ENCODE measurements around the gene RNF11.

The RNF11 gene

DNA sequence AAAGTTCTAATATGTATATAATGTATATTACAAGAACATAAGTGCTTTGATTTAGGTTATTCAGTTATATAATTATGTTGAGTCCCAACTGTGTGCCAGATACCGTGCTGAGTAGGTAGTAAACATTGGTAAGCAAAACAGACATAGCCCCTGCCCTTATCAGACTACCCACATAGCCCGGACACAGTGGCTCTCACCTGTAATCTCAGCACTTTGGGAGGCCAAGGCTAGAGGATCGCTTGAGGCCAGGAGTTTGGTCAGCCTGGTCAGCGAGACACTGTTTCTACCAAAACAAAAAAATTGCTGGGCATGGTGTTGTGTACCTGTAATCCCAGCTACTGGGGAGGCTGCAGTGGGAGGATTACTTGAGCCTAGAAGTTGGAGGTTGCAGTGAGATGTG lies 30.7 kb downstream of the RNF11 start:
- no peak for DNase-seq

DNA sequence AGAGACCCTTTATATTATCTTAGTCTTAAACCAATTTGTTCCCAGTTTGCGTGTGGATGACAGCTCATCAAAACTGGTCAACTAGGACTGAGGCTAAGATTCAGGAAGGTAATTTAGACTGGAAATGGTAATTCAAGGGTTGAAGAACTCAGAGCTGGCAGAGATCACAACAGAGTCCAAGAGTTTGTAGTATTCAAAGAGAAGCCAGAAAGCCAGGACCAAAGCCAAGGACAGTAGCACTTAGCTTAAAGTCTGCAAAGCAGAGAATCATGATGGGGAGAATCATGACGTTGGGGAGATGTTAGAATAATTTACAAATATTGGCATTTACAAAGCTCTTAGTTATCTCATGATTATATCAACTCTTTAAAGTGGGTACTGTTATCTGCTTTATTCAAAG lies 32.6 kb downstream of the RNF11 start:
- DNase-seq = no peak

GRCh38 chr1:51270751-51271150 lies 34.7 kb downstream of the RNF11 start:
- DNase-seq = no peak

DNA sequence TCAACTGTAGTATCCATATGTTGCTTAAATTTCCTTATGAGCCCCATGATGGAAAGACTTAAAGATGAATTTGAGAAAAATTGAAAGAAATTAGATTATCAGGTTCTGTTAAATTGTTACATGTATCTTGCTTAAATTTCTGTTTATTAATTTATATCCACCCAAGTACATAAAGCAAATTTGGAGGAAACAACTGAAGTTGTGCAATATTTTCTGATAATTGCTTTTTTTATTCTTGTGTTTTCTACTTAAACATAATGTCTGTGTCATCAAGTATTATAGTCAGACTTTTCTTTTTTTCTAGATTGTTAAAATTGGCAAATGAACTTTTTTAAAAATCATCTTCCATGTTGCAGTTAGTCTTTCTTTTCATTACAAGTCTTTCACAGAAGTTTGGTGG lies 36.8 kb downstream of the RNF11 start:
- DNase-seq = no peak

DNA sequence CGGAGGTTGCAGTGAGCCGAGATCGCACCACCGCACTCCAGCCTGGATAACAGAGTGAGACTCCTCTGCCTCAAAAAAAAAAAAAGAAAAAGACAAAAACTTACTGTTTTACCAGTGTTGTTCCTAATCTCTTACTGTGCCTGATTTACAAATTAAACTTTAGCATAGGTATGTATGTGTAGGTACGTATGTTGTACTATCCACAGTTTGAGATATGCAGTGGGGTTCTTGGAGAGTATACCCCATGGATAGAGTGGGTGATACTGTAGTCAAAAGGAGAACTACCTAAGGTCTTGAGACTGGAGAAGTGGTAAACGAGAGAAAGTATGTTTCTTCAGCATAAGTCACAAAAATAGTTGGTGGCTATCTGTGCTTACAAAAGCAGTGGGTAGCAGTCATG lies 38.6 kb downstream of the RNF11 start:
- no peak for DNase-seq

DNA sequence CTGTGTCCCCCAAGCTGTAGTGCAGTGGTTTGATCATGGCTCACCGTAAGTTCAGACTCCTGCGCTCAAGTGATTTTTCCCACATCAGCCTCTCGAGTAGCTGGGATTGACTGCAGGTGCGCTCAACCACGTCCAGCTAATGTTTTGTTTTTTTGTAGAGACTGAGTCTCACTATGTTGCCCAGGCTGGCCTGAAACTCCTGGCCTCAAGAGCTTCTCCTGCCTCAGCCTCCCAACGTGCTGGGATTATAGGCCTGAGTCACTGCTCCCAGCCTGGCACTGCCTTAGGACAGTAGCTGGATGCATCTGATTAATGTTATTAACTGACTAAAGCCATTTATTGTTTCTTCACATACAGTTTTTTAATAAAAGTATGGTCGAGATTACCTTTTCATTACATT lies 40.2 kb downstream of the RNF11 start:
- no peak for DNase-seq

DNA sequence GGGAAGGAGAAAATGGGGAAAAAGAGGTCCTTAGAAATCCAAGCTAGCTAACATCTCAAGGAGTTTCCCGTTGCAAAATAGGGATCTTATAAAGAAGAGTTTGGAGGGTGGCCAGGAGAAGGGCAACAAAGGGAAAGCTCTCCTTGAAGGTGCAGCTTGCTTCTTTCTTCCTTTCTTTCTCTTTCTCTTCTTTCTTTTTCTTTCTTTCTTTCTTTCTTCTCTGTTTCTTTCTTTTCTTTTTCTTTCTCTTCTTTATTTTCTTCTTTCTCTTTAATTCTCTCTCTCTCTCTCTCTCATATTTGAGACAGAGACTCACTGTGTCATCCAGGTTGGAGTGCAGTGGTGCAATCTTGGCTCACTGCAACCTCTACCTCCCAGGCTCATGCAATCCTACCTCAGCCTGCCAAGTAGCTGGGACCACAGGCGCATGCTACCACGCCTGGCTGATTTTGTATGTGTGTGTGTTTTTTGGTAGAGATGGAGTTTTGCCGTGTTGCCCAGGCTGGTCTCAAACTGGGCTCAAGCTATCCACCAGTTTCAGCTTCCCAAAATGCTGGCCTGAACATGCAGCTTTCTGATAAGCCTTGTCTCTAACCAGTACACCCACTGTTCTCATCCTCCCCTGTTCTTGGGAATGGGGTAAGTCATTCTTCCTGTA lies 44.4 kb downstream of the RNF11 start:
- DNase-seq = no peak

DNA sequence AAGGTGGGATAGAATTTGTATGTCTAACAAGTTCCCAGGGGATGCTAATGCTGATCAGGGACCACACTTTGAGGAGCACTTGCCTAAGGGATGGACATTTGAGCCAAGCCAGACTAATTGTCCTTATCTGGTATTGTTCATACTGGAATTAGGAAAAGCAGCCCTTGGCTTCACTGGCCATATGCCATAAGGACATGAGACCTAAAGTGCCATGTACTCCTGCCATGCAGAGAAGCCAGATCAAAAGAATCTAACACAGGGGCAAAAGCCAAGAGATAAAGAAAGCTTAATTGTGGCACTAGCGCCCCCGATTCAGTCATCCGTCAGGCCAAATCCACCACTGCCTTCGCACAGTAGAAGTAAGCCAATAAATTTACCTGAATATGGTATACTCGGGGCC lies 45.7 kb downstream of the RNF11 start:
- no peak for DNase-seq

GRCh38 chr1:51282605-51283004 lies 46.5 kb downstream of the RNF11 start:
- no peak for DNase-seq

DNA sequence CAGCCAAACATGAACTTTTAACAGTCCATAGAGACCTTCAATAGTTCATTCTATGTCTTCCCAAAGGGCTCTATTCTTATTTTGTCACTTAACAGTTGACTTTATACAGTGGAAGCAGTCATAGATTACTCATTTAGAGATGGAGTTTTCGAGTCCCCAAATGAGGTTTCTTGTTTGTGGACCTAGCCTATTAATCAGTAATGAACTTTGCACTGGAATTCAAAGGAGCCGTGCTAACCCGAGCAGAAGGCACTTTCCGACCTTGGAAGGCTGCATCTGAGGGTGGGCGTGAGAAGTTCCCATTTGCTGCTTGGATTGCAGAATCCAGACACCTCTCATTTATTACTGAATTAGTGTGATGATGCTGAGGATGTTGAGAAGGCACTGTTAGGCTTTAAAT lies 47.9 kb downstream of the RNF11 start:
- no peak for DNase-seq

GRCh38 chr1:51284487-51284954 lies 48.4 kb downstream of the RNF11 start:
- DNase-seq = no peak

DNA sequence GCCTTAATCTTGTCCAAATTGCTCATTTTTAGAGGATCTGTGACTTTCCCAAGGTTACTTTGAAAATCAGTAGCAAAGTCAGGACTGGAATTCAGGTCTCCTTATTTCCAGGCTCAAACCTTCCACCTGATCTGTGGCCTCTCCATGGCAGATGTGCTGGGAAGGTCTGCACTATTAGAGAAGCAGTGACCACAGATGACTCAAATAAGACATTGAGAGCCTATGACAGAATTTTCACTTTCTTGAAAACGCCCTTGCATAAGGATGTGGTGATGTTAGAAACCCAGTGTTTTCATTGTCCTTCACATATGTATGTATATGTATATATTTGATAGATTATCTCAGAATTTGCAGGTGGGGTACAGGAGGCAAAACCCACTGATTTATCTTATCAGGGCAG lies 49.0 kb downstream of the RNF11 start:
- no peak for DNase-seq

GRCh38 chr1:51287966-51288365 lies 51.9 kb downstream of the RNF11 start:
- no peak for DNase-seq

GRCh38 chr1:51288578-51288977 lies 52.5 kb downstream of the RNF11 start:
- no peak for DNase-seq

- DNase-seq = no peak
Measured at GRCh38 chr1:51289676-51290488, 53.8 kb downstream of the RNF11 start.

DNA sequence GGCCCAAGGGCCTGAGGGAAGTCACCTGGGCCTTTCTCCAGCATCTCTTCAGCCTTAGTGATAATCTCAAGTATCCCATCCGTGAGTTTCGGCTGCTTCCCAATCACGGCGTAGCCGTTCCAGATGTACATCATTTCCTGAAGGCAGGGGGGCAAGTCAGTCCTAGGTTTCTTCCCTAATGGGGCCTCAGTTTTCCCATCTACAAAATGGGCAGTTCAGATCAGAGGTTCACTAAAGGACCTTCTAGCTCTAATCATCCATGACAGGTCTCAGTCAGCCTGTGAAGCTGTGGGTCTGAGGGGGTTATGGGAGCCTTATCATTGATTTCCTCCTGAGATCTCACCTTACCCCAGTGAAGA lies 54.4 kb downstream of the RNF11 start:
- no peak for DNase-seq

GRCh38 chr1:51293898-51294515 lies 57.9 kb downstream of the RNF11 start:
- DNase-seq = no peak

DNA sequence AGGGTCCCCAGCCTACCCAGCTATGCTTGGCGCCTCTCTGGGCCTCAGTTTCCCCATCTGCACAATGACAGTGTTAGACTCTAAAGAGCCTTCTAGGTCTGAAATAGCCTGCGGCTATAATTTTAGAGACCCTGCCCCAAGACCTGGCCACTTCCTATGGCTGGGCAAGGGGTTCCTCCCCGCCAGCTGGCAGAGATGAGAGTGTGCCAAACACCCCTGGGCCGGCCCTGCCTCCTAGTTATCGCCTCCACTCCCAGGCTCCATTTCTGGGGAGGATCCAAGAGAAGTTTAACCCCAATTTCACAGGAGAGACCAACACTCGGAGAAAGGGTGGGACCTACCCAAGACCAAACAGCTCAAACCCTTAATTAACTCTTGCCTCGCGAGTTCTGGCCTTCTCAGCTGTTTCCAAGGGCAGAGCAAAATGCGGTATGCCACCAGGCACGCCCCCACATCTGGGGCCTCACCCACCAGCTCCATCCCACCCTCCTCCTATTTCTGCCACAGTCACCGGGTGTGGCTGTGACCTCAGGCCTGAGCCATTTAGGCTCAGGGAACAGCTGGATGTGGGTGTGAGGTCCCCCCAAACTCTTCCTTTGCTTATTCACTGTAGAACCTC lies 58.6 kb downstream of the RNF11 start:
- DNase-seq = no peak

DNA sequence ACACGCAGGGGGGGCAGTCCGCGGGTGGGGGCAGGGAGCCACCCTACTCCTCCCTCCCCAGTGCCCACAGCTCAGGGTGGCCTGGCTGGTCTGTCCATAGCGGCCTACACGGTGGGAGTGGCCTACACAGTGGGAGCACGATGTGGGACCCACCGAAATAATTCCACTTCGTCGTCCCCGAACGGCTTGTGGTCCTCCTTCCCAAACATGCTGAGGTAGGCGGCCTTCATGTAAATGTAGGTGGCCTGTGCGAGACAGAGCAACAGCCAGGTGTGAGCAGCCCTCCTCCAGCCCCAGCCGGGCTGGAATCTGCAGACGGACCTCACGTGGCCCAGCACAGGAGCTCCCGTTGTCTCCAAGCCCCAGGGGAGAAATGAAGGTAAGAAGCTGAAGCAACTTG lies 59.9 kb downstream of the RNF11 start:
- no peak for DNase-seq

DNA sequence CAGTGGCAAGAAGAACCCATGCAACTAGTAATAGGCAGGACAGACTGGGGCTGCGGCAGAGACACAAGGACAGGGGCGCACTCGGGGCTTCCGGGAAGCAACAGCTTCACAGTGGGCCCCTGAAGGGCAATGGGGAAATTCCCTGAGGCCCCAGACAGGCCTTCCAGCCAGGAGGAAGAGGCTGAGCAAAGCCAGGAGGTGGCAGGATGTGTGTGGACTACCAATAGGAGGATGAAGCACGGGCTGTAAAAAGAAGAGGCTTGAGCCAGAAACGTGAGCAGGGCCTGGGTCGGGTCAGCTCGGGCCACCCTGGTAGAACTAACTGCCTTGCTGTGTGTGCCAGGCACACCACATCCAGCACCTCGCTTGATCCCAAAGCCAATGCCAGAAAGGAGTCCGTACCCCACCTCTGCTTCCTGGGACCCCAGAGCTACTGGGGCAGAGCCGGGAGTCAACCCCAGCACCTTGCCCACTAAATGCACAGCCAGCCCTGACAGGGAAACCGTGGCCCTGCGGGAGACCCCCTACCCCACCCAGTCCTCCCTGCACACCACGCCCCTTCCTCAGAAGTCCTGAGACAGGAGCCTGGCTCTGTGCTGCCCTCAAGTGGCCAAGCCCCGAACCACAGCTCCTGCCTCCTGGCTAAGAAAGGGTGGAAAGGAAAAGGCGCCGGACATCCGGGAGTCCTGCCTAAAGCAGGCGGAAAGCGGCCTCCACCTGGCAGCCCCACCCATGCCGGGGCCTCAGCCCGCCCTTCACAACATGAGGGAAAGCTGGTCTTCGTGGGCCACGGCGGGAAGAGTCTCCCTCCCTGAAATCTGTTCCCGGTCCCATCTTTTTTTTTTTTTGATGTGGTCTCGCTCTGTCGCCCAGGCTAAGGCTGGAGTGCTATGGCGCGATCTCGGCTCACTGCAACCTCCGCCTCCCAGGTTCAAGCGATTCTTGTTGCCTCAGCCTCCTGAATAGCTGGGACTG lies 60.6 kb downstream of the RNF11 start:
- DNase-seq = peak; percentile 26

- DNase-seq = no peak
Measured at GRCh38 chr1:51297401-51298321, 61.6 kb downstream of the RNF11 start.
